ENCODE results near the gene SYNE1. TPM values are rescaled to one million over a fixed set of nuclear protein-coding genes. Genes with fewer than 3 reads are reported as not detected.

Gene SYNE1
- total RNA-seq, 1 experiment from 2014 or later = 3.0 TPM

DNA sequence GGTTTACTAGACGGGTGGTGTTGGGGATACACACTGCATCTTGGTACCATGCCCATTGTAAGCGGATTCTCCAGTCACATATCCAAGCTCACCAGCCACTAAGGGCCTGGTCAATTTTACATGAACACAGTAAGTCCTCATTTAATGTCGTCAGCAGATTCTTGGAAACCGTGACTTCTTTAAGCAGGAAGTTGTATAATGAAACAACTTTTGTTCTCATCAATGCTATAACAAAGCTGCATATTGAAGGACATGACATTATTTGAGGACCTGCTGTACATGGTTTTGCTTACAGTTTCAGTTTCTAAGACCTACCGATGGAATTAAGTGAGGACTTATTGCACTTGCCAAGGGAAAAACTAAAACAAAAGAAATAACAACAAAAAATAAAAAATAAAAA lies 295.6 kb downstream of the SYNE1 start:
- Histone ChIP-seq H3K23me2 (ENCODE audit: insufficient read length, low read depth, low read length, poor library complexity, severe bottlenecking) (no peaks in the 10 kb centered on the region), H2AK5ac (ENCODE audit: insufficient read length, low read length) (no peak overlapping the region), H3K14ac (ENCODE audit: insufficient read depth, low read length) (no peak overlapping the region), H3K23ac (ENCODE audit: insufficient read length, low read depth, low read length) (no peak overlapping the region), H4K20me1 (ENCODE audit: control insufficient read depth, insufficient read depth, insufficient read length) (no peaks in the 10 kb centered on the region), H3K18ac (ENCODE audit: insufficient read length, low read depth, low read length) (no peak overlapping the region), H4K5ac (ENCODE audit: insufficient read length, low read depth, low read length) (no peak overlapping the region), H2BK5ac (ENCODE audit: insufficient read length, low read length) (no peak overlapping the region), H3K4me2 (ENCODE audit: insufficient read depth, insufficient read length, low read length) (no peak overlapping the region), H2BK15ac (ENCODE audit: low read depth, low read length) (no peak overlapping the region), H3K4ac (ENCODE audit: low read depth, low read length) (no peak overlapping the region), H2AFZ (ENCODE audit: low read length) (no peak overlapping the region), H3K56ac (ENCODE audit: insufficient read length, low read depth, low read length) (no peak overlapping the region), H2BK12ac (ENCODE audit: insufficient read length, low read depth, low read length) (no peak overlapping the region), H4K8ac (replicated peaks; ENCODE audit: insufficient read length, low read depth, low read length) (no peak overlapping the region), H3K79me1 (ENCODE audit: insufficient read depth, low read depth, low read length, poor library complexity, severe bottlenecking) (no peaks in the 10 kb centered on the region), H3K9me3 (ENCODE audit: control insufficient read depth, low read depth, low read length) (no peaks in the 10 kb centered on the region), H3K27ac (ENCODE audit: insufficient read length, low read depth, low read length) (no peak overlapping the region), H3T11ph (ENCODE audit: low read length) (no peak overlapping the region), H3K4me1 (ENCODE audit: insufficient read depth, low read length) (no peaks in the 10 kb centered on the region), H4K91ac (ENCODE audit: insufficient read length, low read depth, low read length) (no peak overlapping the region), H3K27me3 (ENCODE audit: insufficient read depth, low read length) (no peaks in the 10 kb centered on the region), H3K9ac (ENCODE audit: extremely low read depth, insufficient read length, low read length) (no peak overlapping the region), H2BK120ac (ENCODE audit: low read depth, low read length, poor library complexity, severe bottlenecking) (no peak overlapping the region), H3K79me2 (ENCODE audit: insufficient read depth, low read length) (no peaks in the 10 kb centered on the region), H2BK20ac (ENCODE audit: low read depth, low read length, poor library complexity, severe bottlenecking) (no peak overlapping the region)
- no peaks in the 10 kb centered on the region for H3K36me3 Mint-ChIP-seq (ENCODE audit: insufficient read depth in 1 of 3, low read depth in 3 of 3)
- WGBS (ENCODE audit: extremely low coverage, insufficient read length, low lambda C conversion rate) = no CpG with 5 or more reads among the region's 5 CpGs
- TF ChIP-seq, protein P1, sequence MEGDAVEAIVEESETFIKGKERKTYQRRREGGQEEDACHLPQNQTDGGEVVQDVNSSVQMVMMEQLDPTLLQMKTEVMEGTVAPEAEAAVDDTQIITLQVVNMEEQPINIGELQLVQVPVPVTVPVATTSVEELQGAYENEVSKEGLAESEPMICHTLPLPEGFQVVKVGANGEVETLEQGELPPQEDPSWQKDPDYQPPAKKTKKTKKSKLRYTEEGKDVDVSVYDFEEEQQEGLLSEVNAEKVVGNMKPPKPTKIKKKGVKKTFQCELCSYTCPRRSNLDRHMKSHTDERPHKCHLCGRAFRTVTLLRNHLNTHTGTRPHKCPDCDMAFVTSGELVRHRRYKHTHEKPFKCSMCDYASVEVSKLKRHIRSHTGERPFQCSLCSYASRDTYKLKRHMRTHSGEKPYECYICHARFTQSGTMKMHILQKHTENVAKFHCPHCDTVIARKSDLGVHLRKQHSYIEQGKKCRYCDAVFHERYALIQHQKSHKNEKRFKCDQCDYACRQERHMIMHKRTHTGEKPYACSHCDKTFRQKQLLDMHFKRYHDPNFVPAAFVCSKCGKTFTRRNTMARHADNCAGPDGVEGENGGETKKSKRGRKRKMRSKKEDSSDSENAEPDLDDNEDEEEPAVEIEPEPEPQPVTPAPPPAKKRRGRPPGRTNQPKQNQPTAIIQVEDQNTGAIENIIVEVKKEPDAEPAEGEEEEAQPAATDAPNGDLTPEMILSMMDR (conservative IDR thresholded peaks at IDR 0.05) = no peak
- no peak overlapping the region for H3K4me3 Mint-ChIP-seq
- DNase-seq = no peak
- no peaks in the 10 kb centered on the region for H3K9me3 Mint-ChIP-seq
- no peak overlapping the region for H3K27ac Mint-ChIP-seq
- no peaks in the 10 kb centered on the region for H3K4me1 Mint-ChIP-seq
- H3K27me3 Mint-ChIP-seq (ENCODE audit: low read depth) = no peaks in the 10 kb centered on the region
